Stimulated activated CD8-positive, alpha-beta memory T cell treated with anti-CD3 and anti-CD28 coated beads, Interleukin-2, amount 100 ng/mL, for 48 hours (primary cell): ENCODE measurements around the gene DGAT2.

Experiments
- DNase-seq, 2 donors: peaks; one replicate each; pipeline ENCODE4 v3.0.0-alpha.2; 2020; ENCODE audit warnings: low read depth in 2 of 2

Gene DGAT2

GRCh38 chr11:75780888-75781287 is 12.3 kb downstream of the DGAT2 start:
- no peak for DNase-seq

GRCh38 chr11:75781296-75781695 is 12.7 kb downstream of the DGAT2 start:
- no peak for DNase-seq

GRCh38 chr11:75781831-75782230 is 13.3 kb downstream of the DGAT2 start:
- DNase-seq: no peak

- DNase-seq: no peak
These were observed 14.1 kb downstream of the DGAT2 start for GRCh38 chr11:75782540-75783263.

- DNase-seq: no peak
These were observed 15.0 kb downstream of the DGAT2 start for GRCh38 chr11:75783416-75784084.

GRCh38 chr11:75784085-75784478 is 15.5 kb downstream of the DGAT2 start:
- DNase-seq: no peak

GRCh38 chr11:75784506-75784905 is 15.9 kb downstream of the DGAT2 start:
- DNase-seq: no peak

- DNase-seq: no peak
These were observed 16.6 kb downstream of the DGAT2 start for GRCh38 chr11:75785187-75785586.

- DNase-seq: no peak
These were observed 17.6 kb downstream of the DGAT2 start for GRCh38 chr11:75786101-75786736.

GRCh38 chr11:75789521-75789920 is 20.9 kb downstream of the DGAT2 start:
- DNase-seq: no peak

- no peak for DNase-seq
These were observed 22.4 kb downstream of the DGAT2 start for GRCh38 chr11:75790986-75791385.

- no peak for DNase-seq
These were observed 23.7 kb downstream of the DGAT2 start for GRCh38 chr11:75792127-75792731.

- no peak for DNase-seq
These were observed 24.6 kb downstream of the DGAT2 start for GRCh38 chr11:75792997-75793800.

- no peak for DNase-seq
These were observed 25.4 kb downstream of the DGAT2 start for GRCh38 chr11:75793966-75794365.

- DNase-seq: no peak
These were observed 26.9 kb downstream of the DGAT2 start for GRCh38 chr11:75795276-75796090.

GRCh38 chr11:75796091-75796435 is 27.5 kb downstream of the DGAT2 start:
- DNase-seq: no peak

GRCh38 chr11:75797116-75797515 is 28.5 kb downstream of the DGAT2 start:
- DNase-seq: no peak

- DNase-seq: no peak
These were observed 29.2 kb downstream of the DGAT2 start for GRCh38 chr11:75797792-75798191.

GRCh38 chr11:75800136-75800675 is 31.6 kb downstream of the DGAT2 start:
- DNase-seq: no peak

- DNase-seq: no peak
These were observed 32.3 kb downstream of the DGAT2 start for GRCh38 chr11:75800728-75801361.
